Stimulated activated CD4-positive, alpha-beta T cell treated with anti-CD3 and anti-CD28 coated beads, Interleukin-15, amount 100 ng/mL, for 24 hours (primary cell): ENCODE data around the gene KRTAP10-6.
"Not testable (repeated sequence)": the region's sequence is repeated elsewhere in the genome, so short reads cannot be mapped to it uniquely, and the experiment has no call there.

Experiments
- DNase-seq: peaks from one replicate; pipeline ENCODE4 v3.0.0-alpha.2; 2020

Gene KRTAP10-6

DNA sequence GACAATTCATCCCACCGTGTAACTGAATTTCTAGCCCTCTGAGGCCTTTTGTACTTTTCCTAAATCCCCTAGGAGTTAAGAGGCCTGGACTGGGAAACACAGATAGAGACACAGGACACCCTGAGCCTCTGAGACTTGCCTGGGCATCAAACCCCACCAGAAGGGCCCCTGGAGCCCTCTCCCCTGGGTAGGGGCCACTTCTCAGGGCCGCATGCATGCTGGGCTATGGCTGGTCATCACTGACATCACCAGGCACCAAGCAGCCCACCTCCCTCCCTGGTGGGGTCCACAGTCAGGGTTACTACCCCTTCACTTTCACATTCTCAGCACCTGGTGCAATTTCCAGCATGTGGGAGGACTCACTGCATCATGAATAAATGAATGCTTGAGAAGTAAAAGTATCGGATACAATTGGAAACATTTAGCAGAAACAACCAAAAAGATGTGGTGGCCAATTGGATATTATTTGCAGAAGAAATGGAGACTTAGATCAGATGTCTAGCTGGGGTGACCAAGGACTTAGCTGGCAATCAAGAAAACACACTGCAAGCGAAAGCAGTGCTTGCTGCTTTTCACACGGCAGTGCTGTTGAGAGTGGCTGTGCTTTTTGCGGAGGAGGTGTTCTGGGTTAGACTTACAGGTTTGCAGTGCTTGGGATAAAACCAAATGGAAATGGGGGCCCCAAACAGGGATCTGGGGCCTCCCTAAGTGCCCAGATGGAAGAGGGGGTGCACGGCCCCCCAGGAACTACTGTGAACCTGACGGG is 7.1 kb upstream of the KRTAP10-6 start:
- DNase-seq = no peak

DNA sequence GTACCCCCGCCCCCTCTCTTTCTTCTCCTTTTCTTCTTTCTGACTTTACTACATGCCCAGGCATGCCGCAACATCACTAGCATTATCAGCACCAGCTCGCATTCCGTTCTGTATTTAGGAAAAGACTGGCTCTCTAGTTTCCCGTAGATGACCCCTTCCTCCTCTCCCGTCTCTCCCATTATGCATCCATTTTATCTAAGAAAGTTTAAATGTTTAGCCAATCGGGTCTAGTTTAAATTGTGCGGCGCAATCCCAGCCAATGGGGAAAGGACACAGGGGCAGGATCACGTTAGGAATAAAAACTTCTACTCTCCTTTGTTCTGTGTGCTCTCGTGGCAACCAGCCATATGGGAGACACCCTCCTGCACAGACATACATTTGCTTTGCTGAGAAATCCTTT is 5.8 kb upstream of the KRTAP10-6 start:
- no peak for DNase-seq

DNA sequence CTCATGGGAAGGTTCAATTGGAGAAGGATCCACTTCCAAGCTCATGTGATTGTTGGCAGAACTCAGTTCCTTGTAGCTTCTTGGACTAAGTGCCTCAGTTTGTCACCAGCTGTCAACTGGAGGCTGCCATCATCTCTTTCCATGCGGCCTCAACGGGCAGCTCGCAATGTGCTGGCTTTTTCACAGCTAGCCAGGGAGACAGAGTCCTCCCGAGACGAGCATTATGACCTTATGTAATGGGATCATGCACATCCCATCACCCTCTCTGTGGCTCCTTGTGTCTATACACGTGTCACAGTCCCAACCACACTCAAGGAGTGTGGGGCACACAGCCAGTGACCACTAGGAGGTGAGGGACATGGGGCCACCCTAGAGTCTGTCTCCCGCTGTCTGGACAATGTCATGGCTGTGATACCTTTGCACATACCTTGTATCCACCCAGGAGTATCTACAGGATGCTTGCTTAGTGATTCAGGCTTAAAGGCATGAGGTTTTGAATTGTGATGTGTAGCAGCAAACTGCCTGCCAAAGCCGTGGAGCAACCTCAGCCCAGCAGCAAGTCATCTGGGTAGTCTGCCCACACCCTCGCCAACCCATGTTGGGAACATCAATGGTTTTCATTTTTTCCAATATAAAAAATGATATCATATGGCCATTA is 3.9 kb upstream of the KRTAP10-6 start:
- DNase-seq = no peak

DNA sequence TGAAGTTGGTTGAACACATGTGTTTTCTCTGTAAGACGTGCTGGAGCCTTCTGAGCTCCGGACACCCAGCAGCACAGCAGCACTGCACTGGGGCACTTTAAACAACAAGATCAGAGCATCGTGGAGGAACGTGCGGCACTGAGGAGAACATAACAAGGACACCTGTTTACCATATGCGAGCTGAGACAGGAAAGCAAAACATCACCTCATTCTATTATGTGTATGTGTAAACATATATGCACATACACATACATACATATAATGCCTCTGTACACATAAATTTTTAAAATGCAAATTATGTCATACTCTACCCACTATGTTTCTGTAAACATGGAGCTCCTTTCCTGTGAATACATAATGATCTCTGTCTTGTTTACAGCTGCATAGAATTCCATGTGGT is 3.2 kb upstream of the KRTAP10-6 start:
- no peak for DNase-seq

DNA sequence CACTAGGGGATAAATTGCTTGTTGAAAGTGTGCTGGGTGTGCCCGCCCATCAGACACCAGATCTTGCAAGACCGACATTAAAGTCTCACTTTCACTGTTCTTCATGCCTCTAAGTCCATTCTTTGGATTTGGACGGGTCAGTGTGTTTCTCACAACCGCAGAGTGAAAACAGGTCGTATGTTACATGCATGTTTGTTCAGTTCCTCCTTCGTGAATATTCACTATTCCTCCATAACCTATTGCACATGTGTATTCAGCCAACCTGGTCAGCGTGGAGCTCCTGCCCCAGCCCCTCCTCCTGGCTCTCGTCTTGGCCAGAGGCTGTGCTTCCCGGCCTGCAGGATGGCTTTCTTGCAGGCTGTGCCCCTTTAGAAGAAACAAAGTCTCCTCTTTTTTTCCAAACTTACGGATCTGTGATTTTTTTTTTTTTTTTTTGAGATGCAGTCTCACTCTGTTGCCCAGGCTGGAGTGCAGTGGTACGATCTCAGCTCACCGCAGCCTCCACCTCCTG is 2.2 kb upstream of the KRTAP10-6 start:
- DNase-seq = no peak

DNA sequence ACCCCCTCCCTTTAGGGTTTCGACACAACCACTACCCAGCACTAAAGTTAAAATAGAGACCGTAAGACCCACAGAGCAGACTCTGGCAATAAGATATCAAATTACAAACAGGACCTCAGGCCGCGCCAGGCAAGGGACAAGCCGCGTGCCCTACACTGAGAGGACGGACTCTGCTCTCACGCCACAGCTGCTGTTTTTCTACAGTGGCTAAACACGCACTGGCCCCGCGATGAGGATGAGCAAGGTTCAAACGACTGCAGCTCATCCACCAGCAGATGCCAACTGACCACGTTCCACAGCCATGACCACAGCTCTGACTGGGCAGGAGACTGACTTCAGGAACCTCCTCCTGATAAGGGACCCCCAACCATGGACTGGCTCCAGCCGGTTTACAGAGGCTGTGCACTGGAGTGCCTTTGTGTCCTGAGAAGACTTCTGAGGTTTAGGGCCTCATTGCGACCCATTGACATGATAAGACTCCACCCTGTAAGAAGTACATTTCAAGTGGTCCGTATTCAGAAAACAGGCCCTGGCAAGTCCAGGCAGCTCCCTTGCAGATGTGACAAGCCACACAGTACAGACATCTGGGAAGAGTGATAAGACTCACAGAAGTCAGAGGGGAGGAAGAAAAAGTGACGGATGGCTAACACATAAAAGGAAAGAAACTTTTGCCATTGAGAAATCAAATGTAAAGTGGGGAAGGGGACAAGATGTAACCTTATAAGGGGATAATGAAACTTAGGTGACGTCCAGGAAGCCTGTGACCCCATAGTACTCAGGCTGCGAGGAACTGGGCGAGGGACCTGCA is 1.5 kb upstream of the KRTAP10-6 start:
- no peak for DNase-seq

DNA sequence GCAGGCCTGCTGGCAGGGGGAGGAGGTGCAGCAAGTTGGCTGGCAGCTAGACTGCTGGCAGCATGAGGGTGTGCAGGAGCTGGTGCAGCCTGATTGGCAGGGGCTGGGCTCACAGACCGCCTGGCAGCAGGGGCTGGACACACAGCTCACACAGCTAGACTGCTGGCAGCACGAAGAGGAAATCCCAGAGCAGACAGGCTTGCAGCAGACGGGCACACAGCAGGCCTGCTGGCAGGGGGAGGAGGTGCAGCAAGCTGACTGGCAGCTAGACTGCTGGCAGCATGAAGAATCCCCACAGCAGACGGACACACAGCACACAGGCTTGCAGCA is 539 bp downstream of the KRTAP10-6 start:
- DNase-seq = not testable (repeated sequence)

DNA sequence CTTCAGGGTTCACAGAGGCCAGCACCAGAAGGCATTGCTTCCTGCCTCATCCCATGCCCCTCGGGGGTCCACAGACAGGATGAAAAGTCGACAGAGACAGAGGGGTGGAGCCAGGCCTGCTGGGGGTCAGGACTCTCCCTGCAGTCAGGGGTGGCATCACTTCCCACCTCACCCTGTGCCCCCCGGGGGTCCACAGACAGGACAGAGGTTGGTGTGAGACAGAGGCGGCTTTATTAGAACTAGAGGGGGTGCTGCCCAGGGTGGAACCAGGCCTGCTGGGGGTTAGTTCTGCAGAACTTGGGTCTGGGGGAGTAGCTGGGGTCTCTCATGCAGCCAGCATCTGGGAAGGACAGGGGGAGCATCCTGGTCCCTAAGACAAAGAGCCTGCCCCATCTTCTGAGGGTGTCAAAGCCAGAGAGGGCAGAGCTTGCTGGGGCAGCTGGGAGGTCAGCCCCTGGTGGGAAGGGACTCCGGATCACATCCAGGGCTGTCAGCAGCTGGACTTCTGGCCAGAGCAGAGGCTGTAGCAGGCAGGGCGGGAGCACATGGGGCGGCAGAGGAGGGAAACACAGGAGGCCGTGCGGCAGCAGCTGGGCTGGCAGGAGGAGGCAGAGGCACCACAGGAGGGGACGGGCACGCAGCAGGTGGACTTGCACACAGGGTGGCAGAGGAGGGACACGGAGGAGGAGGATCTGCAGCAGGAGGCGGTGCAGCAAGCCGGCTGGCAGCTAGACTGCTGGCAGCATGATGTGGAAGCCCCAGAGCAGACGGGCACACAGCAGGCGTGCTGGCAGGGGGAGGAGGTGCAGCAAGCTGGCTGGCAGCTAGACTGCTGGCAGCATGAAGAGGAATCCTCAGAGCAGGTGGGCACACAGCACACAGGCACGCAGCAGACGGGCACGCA is 1.2 kb downstream of the KRTAP10-6 start:
- not testable (repeated sequence) for DNase-seq

DNA sequence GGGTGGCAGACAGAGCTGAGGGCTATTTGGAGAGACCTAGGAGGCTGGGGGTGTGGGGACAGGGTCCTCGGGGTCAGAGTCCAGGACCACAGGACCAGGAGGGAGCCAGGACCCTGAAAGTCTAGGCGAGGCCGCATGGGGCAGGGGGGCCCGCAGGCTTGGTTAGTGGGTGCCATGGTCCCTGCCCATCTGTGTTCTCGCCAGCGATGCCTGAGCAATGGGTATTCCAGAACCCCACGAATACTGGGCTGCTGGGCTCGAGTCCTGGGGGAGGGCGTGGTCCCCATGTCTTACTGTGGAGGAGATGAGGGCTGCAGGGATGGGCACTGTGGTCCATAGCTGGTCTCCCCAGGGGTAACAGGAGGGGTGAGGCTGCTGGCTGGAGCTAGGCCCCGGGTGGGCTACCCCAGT is 2.0 kb downstream of the KRTAP10-6 start:
- DNase-seq = no peak

DNA sequence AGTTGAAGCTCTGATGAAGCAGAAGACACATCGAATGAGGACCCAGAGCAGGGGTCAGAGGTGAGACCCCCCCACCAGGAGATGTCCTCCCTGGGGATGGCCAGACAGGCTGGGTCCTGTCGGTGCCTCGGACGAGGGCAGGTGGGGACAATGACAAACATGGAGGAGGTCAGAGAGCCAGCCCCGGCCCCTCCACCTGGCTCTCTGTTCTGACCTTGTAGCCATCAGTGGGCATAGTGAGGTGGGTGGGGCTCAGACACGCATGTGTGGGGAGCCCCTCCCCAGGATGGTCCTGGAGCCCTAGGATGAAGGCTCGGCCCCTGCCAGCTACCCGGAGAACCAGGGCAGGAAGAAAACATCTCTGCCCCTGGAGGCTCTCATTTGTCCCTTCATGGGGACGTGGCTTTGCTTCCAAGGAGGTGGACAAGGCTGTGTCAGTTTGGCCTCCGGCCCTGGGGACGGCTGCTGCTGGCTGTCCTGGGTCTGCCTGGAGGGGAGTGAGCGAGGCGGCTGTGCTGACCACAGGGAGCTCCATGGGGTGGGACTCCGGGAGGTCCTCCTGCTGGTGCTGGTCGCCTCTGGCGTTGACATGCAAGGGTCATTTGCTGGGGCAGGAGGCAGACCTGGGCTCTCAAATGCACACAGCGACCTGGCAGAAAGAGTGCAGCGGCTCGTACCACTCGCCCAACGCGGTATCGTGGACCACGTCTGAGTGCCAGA is 2.6 kb downstream of the KRTAP10-6 start:
- DNase-seq = no peak

DNA sequence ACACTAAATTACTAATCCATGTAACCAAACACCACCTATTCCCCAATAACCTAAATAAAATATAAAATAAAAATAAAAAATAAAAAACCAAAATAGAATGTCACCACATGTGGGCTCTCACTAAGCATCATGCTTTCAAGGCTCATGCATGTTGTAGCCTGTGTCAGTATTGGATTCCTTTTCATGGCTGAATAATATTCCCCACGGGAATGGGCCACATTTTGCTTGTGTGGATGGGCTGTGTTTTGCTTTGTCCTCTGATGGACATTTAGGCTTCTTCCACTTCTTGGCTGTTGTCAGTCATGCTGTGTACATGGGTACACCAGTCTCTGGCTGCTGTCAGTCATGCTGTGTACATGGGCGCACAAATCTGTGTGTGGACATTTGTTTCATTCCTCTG is 3.2 kb downstream of the KRTAP10-6 start:
- DNase-seq = no peak

DNA sequence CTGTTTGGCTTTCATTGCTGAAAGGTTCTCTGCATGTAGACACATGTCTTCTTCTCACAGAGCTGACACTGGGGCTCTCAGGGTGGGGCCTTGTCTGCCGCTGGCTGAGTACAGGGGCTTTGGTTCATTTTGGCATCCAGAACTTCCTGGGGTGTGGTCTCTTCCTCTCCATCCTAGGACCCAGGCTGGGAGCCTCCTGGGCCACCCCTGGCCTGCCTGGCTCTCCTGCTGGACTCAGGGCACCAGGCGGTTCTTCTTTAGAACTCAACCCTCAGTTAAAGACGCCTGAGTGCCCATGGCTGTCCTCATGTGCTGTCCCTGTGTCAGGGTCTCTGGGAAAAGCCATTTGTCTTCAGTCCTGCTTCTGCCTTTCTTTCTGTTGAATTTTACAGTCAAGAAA is 6.4 kb downstream of the KRTAP10-6 start:
- no peak for DNase-seq

DNA sequence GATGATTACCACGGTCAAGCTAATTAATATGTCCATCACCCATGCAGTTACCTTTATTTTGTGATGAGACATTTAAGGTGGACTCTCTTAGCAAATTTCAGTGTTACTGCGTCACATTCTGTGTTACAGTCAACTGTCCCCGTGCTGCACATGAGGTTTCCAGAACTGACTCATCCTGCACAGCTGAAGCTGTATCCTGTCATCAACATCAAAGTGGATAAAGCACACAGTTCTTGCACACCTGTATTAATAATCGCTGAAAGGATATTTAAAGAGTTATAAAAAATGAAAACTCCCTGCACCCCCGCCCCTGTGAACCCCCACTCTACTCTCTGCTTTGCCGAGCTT is 8.5 kb downstream of the KRTAP10-6 start:
- DNase-seq = peak; percentile 36

DNA sequence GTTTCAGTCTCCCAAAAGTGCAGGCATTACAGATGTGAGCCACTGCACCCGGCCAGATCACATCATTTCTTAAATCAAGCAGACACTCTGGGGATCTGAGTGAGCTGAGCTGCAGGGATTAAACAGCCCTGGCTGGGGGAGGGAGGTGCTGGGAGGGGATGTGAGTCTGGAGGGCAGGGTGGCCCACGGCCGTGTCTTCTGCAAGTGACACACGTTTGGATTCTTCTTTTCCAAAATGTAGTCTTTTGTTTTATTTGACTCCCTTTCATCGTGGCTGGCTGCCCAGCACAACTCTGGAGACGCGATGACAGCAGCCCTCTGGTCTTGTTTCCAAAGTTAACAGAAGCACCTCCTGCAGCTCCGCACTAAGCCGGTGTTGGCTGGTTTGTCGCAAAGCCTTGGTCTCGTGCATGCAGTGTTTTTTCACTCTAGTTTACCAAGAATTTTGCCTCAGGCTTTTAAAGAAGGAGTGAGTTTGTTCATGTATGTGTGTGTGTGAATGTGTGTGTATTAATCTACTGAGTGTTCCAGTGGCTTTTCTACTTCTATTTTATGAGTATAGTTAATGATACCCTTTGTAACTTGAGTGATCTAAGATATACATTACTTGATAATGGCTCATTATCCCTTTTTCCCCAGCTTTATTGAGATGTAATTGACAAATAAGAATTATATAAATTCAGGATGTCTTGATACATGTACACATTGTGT is 9.1 kb downstream of the KRTAP10-6 start:
- DNase-seq = no peak

DNA sequence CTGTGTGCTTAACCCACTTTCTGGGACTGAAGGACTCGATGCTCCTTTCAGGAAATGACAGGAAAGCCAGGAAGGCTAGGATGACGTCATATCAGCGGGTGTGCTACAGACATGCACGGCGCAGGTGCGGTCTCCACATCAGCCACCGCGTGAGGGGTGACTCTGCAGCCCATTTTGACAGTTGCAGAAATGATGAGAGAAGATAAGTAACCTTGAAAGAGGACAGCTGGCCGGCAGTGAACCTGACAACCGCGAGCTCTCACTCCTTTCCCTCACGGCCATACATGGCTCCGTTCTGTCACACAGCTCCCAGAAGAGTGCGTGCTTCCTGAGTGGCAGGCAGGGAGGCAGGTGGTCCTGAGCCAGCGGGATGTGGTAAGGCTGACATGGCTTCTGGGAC is 10.2 kb downstream of the KRTAP10-6 start:
- DNase-seq = no peak

DNA sequence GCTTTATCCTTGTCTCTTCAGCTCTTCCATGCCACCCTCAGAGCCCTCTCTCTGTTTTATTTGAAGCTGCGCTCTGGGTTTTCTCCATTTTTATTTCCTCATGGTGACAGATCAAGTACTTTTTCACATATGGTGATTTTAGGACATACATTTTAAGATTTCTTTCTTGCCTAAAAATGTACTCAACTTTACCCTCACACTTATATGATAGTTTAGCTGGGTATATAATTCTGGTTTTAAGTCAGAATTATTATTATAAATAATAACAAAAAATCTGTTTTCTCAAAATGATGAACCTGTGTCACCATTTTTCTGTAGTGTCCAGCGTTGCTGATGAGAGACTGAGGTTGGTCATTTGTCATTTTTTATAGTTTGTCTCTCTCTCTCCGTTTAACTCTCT is 11.1 kb downstream of the KRTAP10-6 start:
- no peak for DNase-seq

DNA sequence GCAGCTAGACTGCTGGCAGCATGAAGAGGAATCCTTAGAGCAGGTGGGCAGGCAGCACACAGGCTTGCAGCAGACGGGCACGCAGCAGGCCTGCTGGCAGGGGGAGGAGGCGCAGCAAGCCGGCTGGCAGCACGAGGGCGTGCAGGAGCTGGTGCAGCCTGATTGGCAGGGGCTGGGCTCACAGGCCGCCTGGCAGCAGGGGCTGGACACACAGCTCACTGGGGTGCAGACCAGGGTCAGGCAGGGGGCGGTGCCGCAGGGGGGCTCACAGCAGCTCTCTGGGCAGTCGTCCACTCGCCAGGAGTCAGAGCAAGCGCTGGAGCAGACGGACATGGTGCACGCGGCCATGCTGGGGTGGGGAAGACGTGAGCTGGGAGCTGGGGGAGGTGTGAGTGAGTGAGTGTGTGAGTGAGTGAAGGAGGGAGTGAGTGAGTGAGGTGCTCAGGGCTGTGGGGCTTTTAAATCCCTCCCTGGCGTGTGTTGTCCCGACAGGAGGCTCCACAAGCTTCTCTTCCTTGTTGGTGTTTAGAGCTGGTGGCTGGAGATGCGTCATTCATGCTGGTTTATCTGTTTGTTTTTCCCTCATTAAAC is 12.0 kb downstream of the KRTAP10-6 start, which contains the start of gene KRTAP10-5:
KRTAP10-5 (minus strand) TSS at position 374 of the 591 bp plus-strand sequence; CDS start at position 348, 26 bp downstream.
- not testable (repeated sequence) for DNase-seq

DNA sequence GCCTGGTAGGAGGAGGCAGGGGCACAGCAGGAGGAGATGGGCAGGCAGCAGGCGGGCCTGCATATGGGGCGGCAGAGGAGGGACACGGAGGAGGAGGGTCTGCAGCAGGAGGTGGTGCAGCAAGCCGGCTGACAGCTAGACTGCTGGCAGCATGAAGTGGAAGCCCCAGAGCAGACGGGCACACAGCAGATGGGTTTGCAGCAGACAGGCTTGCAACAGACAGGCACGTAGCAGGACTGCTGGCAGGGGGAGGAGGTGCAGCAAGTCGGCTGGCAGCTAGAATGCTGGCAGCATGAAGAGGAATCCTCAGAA is 12.5 kb downstream of the KRTAP10-6 start:
- DNase-seq = no peak

DNA sequence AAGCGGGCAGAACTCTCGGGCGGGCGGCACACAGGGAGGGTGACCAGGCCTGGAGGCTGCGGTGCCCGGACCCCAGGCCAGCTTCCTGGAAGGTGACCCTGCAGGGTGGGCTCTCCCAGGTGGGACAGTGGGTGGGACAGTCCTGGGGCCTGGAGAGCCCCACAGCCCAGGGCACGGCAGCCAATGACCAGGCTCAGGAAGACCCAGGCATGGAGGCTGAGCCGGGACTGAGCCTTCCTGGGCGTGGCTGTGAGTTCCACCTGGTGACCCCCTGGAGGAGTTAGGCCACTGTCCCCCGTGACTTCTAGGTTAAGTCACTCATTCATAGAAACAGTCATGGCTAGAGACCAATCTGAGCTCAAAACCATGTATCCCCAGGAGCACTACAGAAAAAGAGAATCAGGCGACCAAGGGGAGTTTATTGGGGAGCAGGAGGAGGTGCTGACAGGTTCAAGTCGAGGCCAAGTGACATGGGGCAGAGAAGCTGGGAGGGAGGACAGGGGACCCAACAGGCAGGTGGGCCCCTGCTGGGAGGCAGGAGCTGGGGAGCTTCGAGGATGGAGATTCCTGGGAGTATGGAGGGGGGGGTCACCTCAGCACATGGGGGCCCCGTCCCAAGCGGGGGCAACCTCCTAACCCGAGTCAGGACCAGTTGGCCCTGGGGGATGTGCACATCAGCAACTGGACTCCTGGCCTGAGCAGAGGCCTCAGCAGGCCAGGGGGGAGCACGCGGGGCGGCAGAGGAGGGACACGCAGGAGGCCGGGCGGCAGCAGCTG is 13.1 kb downstream of the KRTAP10-6 start:
- no peak for DNase-seq

DNA sequence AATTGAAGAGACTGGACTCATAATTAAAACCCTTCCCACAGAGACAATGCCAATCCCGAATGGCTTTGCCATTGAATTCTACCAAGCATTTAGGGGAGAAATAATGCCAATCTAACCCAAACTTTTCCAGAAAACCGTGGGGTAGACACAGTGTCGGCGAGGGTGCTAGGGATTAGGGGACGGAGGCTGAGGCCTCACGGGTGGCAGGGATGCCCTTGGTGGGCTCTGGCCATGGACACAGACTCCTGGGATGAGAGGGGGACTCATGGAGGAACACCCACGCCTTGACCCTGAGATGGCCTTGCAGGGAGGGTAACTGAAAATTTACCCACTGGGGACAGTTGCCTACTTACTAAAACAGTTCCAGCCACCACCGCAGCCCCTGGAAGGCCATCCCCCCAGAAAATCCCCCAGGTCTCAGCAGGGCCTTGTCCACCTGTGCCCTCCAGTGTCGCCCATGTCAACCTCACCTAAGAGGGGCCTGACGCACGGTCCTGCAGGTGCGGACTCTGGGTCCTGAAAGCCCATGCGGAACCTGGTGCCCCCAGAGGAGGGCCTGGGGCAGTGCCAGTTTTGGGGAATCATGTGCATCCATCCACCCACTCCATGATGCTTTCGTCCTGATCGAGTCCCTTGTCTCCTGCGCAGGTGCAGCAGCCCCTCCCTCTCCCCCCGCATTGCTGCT is 13.8 kb downstream of the KRTAP10-6 start:
- DNase-seq = no peak
